K562 (cell line): ENCODE data around the gene NPAS2. TPM values are rescaled to one million over a fixed set of nuclear protein-coding genes. Genes with fewer than 3 reads are reported as not detected.

ENCODE experiments used
- ARID2 ChIP-seq: fragments of 450-650 bp; IDR thresholded peaks from 2 replicates; pipeline ENCODE4 v1.6.1; 2017; ENCODE audit warnings: antibody characterized with exemption, mild to moderate bottlenecking
- CLOCK ChIP-seq: fragments of 250-450 bp; sonication (Bioruptor Pico); IDR thresholded peaks from 2 replicates; pipeline ENCODE4 v1.4.0; 2020; ENCODE audit warnings: mild to moderate bottlenecking, moderate library complexity, borderline replicate concordance
- CXXC5 ChIP-seq: fragments of 250-450 bp; sonication (Bioruptor Pico); IDR thresholded peaks from 2 replicates; pipeline ENCODE4 v1.8.0; 2022; ENCODE audit warnings: inconsistent platforms, mild to moderate bottlenecking, moderate library complexity
- E2F4 ChIP-seq: sonication (generic); formaldehyde crosslinking; IDR thresholded peaks from 2 replicates; pipeline ENCODE4 v1.8.0; 2022; ENCODE audit warnings: mild to moderate bottlenecking, low read depth, missing genetic modification reagents
- EZH2 ChIP-seq: IDR thresholded peaks from 2 replicates; pipeline ENCODE4 v1.6.1; 2012; ENCODE audit warnings: low read depth, mild to moderate bottlenecking, inconsistent platforms, low read length, borderline replicate concordance
- NR1H2 ChIP-seq: sonication (generic); formaldehyde crosslinking; IDR thresholded peaks from 2 replicates; pipeline ENCODE4 v1.4.0; 2020; ENCODE audit warnings: mild to moderate bottlenecking, missing genetic modification reagents
- RB1 ChIP-seq: fragments of 450-650 bp; IDR thresholded peaks from 2 replicates; pipeline ENCODE4 v1.6.1; 2017; ENCODE audit warnings: low read depth, mild to moderate bottlenecking
- RBM17 ChIP-seq: fragments of 200-400 bp; formaldehyde crosslinking; IDR thresholded peaks from 2 replicates; pipeline ENCODE4 v1.6.1; 2017; ENCODE audit warnings: low read depth, mild to moderate bottlenecking, low read length, borderline replicate concordance
- RBM25 ChIP-seq: fragments of 200-400 bp; formaldehyde crosslinking; IDR thresholded peaks from 2 replicates; pipeline ENCODE4 v1.6.1; 2018; ENCODE audit warnings: low read length, low read depth, moderate library complexity; ENCODE audit not compliant: severe bottlenecking
- SMARCB1 ChIP-seq: IDR thresholded peaks from 2 replicates; pipeline ENCODE4 v1.6.1; 2011; ENCODE audit warnings: improper control_type of control experiment, low read depth; ENCODE audit not compliant: insufficient read length
- TGIF2 ChIP-seq: sonication (generic); formaldehyde crosslinking; IDR thresholded peaks from 2 replicates; pipeline ENCODE4 v1.8.1; 2022; ENCODE audit warnings: mild to moderate bottlenecking, missing genetic modification reagents, moderate library complexity
- THAP12 ChIP-seq: fragments of 250-450 bp; sonication (Bioruptor Pico); IDR thresholded peaks from 2 replicates; pipeline ENCODE4 v1.9.0; 2021; ENCODE audit warnings: mild to moderate bottlenecking, inconsistent platforms
- ZBTB34 ChIP-seq: fragments of 250-450 bp; sonication (Bioruptor Pico); IDR thresholded peaks from 2 replicates; pipeline ENCODE4 v1.8.0; 2021; ENCODE audit warnings: mild to moderate bottlenecking, moderate library complexity
- ZBTB7A ChIP-seq: IDR thresholded peaks from 2 replicates; pipeline ENCODE4 v1.6.1; 2011; ENCODE audit warnings: low read depth, mild to moderate bottlenecking, low read length, moderate library complexity, borderline replicate concordance; ENCODE audit not compliant: control insufficient read depth
- ZNF146 ChIP-seq: IDR thresholded peaks from one replicate; pipeline ENCODE4 v1.6.1; 2018; ENCODE audit warnings: missing compliant biosample characterization; ENCODE audit not compliant: unreplicated experiment
- ZNF79 ChIP-seq: fragments of 250-450 bp; sonication (Bioruptor Pico); IDR thresholded peaks from 2 replicates; pipeline ENCODE4 v1.4.0; 2020; ENCODE audit warnings: low read depth, mild to moderate bottlenecking, moderate library complexity
- polyA plus RNA-seq, 8 experiments: library from polyadenylated mRNA; depleted of rRNA in 4 of 8; stranded (reverse) in 5 of 8; unstranded in 3 of 8; fragments of >200 nt; fragmentation: Nextera tagmentation in 2 of 8; fragmentation: Illumina TruSeq in 1 of 8; extraction: Ambion mirVana in 2 of 8; extraction: Trizol in 1 of 8; gene quantifications; 2 replicates each; pipeline versions ENCODE4 v1.2.1 to v1.2.3, GENCODE V29; 2011 to 2014; ENCODE audit warnings: inconsistent platforms in 1 of 8, missing spikeins in 1 of 8
- total RNA-seq, 7 experiments: library from RNA; depleted of rRNA in 6 of 7; stranded (reverse); fragments of >200 nt in 6 of 7; fragmentation: Illumina TruSeq in 2 of 7; extraction: Trizol in 2 of 7; gene quantifications; 2 replicates each; pipeline versions ENCODE4 v1.2.1 to v1.2.3, GENCODE V29; 2011 to 2021; ENCODE audit warnings: low replicate concordance in 1 of 7

The NPAS2 gene
- total and polyA plus RNA-seq, 9 of the 15 experiments (the other 6 are each of a cell fraction or from before 2014, with no cell fraction given): 0.06 to 0.29 (median 0.07) TPM; not detected in 5

- TF ChIP-seq ZNF79 (CRISPR knock-in tag) (no peak), ARID2 (no peak), RBM17 (no peak), RBM25 (no peak), E2F4 (CRISPR knock-in tag) (no peak), SMARCB1 (no peak), EZH2 (no peak), TGIF2 (CRISPR knock-in tag) (no peak), ZBTB34 (no peak), NR1H2 (no peak), CLOCK (CRISPR knock-in tag) (no peak), ZBTB7A (no peak), CXXC5 (CRISPR knock-in tag) (peak; percentile 57), RB1 (no peak), THAP12 (CRISPR knock-in tag) (no peak), ZNF146 (CRISPR knock-in tag) (no peak)
These were observed 218.7 kb downstream of the NPAS2 start (continued) for GRCh38 chr2:101038455-101039255.
